HG03175 (cell line): ENCODE data around the gene IDH2.

Source experiments
- ATAC-seq: cut with Tn5 transposase; IDR thresholded peaks from one replicate; pipeline ENCODE4 v1.9.1; 2021; ENCODE audit warnings: mild to moderate bottlenecking, moderate library complexity; ENCODE audit not compliant: unreplicated experiment

Gene IDH2

DNA sequence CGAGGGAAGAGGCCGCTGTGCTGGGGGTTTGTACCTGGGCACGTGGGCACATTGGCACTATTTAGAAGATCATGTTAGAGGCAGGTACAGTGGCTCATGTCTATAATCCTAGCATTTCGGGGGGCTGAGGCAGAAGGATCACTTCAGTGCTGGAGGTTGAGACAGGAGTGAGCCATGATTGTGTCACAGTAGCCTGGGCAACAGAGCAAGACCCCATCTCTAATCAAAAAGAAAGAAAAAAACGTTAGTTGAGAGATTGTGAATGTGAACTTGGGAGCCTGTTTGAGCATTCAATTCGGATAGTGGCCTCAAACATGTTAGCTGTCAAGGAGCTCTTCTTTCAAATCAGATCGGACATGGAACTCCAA is 36.6 kb downstream of the IDH2 start:
- no peak for ATAC-seq

DNA sequence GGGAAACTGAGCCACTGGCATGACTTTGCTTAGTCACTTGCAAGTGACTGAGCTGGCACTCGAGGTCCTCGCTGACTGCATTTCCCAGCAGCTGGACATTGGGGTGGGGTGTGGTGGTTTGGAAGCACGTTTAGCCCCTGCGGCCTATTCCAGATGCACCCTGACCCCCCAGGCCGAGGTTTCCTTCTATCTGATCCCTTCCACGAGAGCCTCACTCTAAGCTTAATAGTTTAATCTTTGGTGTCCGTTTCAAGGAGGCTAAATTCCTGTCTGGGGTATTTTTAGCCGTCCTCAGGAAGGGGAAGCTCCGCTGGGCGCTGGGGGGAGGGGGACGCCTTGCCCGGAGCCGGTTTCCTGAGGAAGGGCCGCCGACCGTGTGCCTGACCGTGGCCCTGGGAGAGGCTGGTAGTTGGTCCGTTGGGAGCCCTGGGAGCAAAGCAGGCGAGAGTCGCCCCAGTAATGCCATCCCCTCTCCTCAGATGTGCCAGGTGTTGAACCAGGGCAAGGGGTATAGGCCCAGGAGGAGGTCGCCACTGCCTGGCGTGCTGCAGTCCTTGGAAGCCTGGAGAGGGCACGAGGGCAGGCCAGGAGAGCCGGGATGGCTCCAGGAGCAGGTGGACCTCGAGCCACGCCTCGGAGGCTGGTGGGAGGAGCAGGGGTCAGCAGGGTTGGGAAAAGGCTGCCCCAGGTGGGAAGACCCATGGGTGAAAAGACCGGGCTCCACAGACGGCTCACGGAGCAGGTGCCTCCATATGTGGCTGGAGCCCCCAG is 37.2 kb downstream of the IDH2 start:
- ATAC-seq: no peak

DNA sequence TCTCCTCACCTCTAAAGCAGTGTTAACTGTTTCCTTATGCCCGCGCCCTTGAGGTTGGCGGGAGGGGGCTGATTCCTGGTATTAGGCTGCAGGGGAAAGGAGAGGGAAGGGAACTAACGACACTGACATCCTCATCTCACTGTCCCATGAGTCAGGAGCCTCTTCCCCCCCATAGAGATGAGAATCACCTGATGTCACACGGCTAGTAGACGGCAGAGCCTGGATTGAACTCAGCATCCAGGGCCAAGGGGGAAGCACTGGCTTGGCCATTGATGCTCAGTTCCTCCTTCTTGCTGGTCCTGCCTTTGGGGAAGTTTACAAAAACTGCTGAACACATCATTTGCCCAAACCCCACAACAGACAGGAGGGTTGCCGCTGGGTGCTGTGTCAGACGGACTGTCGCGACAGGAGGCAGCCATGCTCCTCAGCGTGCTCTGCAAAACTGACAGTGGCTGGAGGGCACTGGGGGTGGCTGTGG is 38.5 kb downstream of the IDH2 start:
- ATAC-seq: no peak

DNA sequence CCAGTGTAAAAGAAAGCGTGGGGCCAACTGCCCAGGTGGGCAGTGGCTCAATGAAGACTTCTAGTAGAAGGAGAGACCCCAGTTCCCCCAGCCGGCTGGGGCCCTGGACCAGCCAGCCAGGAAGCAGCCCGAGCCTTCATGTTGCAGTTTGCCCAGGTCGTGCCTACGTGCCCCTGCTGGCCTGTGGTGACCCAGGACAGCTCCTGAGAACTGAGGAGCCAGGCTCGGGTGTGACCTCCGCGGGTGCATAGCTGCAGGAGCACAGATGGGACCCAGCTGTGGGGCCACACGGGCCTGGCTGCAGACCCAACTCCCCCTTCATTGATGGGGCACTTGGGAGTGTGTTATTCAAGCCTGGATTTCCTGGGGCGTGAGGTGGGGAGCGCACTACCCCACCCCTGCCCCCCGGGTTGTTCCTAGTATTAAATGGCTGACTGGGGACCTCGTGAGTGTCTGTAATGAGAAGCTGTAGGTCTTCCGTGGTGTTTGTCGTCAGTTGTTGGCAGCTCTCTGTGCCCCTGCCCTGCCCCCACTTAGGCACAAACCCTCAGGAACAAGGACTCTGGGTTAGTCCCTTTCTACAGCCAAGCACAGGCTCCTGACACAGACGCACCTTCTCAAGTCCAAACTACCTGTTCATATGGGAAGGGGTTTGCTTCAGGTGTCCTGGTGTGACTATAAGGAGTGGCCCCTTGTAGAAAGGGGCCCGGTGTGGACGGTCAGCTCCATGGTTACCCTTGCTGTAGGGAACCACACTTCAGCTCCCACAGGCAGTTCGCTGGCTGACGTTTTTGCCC is 39.1 kb downstream of the IDH2 start:
- no peak for ATAC-seq

DNA sequence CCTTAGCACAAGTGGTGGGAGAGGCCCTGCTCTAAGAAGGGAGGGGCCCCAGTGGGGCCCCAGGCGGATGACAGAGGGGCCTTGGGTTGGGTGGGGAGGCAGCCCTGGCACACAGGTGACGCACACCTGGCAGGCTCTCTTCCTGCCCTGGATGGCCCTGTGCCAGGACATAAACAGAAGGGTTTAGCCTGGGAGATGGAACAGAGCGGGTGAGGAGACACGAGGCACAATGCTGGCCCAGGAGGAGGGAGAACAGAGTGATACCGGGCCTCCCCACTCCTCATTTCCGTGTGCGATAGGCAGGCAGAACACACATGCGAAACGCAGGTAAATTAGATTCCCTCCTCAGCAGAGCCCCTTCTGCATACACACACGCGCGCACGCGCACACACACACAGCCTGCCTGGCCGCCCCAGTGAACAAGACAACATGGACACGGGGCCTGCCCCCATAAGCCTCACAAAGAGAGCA is 39.8 kb downstream of the IDH2 start:
- no peak for ATAC-seq

DNA sequence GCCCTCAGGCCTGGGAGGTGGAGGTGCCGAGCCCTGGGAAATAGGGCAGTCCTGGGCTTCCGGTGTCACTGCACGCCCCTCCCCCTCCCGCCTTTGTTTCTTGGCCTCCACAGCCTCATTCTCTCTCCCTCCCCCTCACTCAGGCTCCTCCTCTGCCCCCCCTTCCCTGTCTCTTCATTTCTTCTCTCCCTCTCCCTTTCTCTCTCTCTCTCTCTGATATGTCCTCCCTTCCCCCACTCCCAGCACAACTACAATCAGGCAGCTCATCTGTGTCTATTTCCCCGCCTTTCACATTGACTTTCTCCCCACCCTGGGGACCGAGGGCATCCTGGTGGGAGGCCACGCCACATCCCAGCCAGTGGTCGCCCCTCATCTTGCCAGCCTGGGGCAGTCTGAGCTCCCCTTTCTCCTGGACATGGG is 40.2 kb downstream of the IDH2 start:
- no peak for ATAC-seq

DNA sequence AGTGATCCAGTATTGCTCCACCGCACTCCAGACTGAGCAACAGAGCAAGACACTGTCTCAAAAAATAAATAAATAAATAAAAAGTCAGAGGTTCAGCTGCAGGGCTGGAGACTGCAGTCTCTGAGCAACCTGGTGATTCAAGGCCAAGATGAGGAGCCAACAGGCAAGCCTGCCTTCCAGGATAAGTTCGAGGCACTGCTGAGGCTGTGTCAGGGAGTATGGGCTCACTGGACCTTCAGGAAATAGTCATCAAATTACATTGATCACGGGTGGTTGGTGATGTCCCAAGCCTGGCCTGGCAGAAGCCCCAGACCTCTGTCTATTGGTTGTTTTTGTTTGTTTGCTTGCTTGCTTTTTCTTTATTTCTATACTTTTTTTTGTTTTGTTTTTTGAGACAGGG is 41.5 kb downstream of the IDH2 start:
- ATAC-seq: no peak

DNA sequence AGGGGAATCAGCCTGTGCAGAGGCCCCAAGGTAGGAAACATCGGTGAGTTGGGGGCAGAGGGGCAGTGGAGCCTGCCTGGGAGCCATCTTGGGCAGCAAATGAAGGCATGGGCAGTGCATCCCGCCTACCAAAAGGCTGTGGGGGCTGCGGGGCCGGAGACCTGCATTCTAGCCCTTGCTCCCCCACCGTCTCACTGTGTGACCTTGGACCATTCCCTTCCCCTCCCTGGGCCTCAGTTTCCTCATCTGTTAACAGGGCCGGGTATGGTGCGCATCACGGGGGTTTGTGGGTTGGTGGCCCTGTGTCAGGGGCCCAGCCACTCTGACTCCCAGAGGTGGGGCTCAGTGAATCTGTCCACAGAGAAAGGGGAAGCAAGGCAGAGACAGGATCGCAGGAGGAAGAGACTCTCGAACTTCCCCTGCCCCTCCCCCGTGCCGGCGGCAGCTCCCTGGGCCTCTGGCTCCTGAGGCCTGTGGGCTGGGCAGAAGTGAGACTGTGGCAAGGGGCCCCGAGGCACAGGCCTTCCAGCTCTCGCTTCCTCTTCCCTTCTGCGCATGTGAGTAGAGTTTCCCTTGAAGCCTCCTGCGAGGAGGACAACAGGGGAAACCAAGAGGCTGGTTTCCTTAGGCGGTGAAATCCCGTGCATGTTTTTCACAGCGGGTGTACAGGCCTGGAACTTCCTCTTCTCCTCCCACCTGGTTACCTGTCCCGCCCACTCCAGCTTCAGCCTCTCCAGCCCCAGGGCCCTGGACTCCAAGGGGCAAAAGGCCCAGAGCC is 42.9 kb downstream of the IDH2 start:
- peak; percentile 92 for ATAC-seq

DNA sequence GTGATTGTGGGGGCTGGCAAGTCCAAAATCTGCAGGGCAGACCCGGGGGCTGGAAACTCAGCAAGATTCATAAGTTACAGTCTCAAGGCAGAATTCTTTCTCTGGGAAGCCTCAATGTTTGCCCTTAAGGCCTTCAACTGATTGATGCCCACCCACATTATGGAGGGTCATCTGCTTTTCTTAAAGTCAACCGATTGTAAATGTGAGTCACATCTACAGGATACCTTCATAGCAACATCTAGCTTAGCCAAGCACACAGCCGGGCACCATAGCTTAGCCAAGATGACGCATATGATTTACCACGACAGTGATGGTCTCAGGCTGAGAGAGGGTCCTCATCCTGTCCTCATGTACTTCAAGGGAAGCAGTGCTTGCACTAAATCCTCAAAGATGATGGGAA is 43.5 kb downstream of the IDH2 start:
- no peak for ATAC-seq

DNA sequence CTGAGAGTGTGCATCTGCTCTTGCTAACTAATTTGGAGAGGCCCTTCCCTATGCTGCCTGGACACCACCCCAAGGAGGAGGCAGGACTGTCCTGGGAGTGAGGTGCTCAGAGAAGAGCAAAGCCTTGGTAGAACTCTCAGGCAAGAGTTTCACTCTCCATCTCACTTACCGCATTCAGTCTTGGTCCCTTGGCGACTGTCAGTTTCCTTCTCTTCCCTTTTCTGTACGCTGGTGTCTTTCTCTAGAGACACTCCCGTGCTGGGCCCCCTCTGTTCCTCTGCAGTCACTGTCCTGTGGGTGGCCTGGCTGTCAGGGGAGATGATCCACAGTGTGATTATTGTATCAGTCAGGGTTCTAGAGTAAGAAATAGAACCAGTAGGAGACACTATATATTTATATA is 44.0 kb downstream of the IDH2 start:
- peak; percentile 42 for ATAC-seq

DNA sequence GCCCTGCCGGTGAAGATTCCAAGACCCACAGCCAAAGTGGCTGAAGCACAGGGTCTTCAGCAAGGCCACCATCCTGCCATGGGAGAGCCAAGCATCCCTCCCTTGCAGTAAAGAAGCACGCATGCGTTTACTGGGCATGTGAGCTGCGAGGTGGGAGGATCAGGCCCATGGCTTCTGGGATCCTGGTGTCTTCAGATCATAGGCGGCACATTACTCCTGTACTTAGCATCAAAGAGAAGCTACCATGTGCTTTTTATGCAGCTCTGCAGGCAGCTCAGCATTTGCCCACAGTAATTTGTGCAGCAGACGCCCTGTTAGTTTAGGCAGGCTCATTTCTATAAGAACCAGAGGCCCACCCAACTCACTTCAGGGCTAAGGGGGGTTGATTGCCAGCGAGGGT is 45.7 kb downstream of the IDH2 start:
- no peak for ATAC-seq

DNA sequence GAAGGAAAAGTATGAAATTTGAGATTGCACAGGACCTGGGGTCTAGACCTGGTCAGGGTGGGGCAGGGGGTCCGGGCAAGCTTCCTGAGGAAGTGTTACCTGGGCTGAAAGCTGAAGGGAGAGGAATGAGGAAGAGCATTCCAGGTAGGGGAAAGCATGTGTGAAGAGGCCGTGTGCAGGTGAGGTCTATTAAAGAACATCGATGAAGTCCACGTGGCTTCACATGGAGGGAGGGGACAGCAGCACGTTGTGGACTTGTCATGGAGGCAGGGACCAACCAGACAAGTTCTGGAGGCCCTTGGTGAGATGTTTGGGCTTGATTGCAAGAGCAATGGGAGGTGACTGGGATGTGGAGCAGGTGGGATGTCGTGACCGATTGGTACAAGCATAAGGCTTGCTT is 47.1 kb downstream of the IDH2 start:
- ATAC-seq: no peak

DNA sequence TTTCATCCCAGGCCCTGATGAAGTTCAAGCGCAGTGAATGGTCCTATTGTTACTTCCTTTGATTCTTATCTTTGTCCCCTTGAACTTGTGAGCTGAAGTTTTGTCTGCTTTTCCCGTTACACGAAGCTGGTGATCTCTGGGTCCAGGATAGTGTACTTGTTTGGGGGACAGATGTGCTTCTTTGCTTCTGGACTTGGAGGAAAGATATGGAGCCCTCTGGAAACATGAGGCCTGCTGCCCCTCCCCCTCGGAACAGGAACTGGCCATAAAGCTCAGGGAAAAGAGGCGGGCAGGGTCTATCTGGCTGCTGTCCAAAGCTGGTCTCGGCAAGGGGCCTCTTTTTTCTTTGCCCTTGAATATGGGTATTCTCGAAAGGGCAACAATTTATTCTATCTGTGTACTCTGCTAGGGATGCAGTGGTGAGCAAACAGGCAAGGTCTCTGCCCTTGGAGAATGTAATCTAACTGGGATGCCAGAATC is 47.6 kb downstream of the IDH2 start:
- ATAC-seq: no peak

DNA sequence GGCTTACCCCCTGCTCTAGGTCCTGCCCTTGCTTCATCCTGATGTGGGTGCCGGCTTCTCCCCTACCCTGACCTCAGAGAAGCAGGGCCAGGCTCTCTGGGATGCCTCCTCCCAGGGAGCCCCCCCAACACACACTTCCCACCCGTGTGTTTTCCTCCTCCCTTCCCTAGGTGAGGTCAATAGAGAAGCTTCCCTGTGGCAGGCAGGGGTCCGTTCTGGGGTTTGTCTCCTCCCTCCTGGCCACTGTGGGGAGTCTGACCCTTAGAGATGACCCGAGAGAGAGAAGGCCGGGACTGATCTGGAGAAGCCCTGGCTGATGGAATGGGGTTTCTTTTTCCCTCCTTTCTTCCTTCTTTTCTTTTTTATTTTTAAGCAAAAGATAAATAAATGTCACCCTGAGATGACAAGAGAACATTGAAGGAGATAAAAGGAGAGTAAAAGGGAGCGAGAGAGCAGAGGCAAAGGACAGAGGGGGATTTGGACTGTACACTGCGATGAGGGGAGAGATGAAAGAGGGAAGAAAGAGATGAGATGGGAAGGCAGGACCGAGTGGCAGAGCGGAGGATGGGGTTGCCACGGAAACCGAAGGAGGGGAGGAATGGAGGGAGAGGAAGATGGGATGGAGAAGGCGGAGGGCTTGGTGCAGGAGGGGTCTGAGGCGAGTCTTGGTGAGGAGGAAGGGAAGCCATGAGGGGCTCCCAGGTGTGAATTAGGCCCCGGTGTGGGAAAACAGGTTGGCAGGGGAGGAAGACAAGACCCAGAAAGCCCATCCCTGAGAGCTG is 48.4 kb downstream of the IDH2 start:
- no peak for ATAC-seq

DNA sequence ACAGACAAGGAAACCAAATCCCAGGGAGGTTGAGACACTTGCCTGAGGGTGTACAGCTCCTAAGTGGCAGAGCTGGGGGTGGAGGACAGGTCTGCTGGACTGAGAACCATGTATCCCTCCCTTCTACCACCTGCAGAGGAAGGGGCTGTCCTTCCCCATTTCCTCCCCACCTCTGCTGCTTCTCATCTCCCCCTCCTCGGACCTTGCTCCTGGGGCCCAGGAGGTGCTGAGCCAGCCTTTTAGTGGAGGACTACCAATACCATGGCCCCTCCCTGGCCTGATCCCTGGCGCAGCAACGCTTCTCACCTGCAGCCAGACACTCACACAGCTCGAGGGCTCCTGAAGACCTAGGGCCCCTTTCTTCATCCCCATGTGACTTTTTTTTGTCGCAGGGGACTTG is 50.4 kb downstream of the IDH2 start:
- no peak for ATAC-seq

DNA sequence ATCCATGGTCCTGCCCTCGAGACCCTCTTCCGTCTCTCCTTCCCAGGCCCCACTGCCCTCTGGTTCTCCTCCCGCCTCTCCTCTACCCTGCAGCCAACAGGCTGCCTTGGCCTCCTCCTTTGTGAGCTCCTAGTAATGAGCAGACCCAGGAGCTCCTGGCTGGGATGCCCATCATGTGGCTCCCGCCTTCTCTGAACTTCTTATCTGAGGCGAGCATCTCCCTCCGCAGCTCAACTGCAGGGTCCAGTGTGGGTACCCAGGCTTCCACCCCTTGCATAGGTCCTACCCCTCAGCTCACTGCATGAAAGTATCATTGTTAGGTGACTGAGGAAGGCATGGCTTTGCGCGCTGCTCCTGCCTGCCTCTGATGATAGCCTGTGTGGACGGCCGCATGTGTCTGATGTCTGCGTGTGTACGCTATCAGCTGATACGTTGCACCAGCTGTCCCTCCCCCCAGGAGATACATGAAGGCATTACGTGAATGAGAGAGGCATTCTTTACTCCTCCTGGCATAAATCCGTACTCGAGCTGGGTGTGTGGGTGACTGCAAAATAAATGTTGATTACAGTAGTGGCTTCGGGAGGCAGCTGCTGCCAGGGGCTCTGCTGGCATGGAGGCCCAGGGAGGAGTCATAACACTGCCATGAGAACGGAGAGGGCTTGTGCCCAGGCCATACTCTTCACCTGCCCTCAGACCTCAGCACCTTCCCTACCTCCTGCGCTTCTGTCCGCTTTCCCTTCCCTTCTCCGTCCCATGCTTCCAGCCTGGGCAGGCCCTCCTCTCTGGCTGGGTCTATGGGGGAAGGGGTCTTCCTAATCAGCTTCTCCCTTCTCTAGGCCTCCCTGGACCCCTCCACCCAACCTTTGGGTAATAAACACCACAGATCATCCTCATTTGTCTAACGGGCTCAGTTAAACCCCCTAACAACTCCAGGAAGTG is 52.3 kb downstream of the IDH2 start:
- ATAC-seq: no peak

DNA sequence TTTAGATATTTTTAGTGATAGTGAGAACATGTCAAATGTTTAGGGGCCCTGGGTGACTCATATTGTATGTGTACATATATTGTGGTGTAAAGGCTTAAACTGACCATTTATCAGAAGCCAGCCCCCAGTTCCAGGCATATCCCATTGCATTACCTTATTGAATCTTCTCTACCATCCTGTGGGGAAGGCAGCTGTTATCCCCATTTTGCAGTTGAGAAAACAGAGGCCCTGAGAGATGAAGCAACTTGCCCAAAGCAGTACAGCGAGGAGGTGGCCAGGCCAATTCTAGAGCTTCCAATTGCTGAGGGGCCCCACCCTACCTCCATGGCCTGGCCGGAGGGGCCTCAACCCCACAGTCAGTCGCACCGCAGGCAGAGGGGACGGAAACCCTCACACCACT is 53.2 kb downstream of the IDH2 start:
- no peak for ATAC-seq

DNA sequence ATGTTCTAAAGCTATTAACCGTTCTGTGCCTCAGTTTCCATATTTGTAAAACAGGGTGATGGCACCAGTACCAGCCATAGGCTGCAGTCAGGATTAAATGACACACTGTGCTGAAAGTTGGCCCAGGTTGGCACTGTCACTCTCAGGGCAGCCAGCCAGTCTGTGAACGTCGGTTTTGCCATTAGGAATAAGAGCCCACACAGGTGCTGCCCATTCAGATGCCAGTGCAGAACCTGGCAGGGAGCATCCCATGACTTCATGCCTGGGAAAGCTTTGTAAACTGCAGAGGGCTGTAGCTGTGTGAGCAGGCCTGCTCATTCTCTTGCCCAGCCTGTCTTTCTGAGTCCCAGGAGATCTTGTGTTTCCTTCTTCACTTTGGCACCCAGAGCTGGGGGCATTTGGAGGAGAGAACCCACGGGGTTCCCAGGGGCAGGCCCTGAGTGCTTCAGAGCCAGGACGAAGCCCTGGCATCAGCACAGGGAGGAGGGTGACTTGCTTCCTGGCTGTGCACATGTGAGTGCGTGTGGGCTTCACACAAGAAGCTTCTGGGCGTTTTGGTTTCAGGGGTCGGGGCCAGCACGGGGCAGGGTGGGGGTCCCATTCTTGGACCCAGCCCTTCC is 54.2 kb downstream of the IDH2 start:
- no peak for ATAC-seq

DNA sequence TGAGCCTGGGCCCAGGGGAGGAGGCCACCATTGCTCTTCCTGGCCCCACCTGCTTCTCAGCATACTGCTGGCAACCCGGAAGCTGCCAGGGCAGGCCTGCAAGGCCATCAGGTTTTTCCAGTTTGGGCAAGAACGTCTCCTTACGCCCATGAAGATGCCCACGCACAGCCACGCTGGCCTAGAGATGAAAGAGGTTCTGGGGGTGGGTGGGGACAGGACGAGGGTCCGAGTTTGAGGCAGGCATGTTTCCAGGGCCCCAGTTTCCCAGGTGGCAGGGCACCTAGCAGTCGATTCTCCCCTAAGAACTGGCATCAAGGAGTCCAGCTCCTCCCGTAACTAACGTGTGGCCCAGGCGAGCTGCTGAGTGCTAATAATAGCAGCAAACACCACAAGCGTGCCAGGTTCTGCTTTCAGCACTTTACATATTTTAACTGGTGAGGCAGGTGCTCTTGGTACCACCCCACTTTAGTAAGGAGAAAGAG is 55.3 kb downstream of the IDH2 start:
- ATAC-seq: peak; percentile 71
